GM18909 (cell line): ENCODE data around the gene MSLN.
"Not testable (repeated sequence)": the region's sequence is repeated elsewhere in the genome, so short reads cannot be mapped to it uniquely, and the experiment has no call there.

Source experiments
- ATAC-seq: cut with Tn5 transposase; IDR thresholded peaks from one replicate; pipeline ENCODE4 v1.9.1; 2021; ENCODE audit warnings: mild to moderate bottlenecking; ENCODE audit not compliant: unreplicated experiment, poor library complexity

The MSLN gene

GRCh38 chr16:770411-770810, 9.9 kb downstream of the MSLN start:
- no peak for ATAC-seq

DNA sequence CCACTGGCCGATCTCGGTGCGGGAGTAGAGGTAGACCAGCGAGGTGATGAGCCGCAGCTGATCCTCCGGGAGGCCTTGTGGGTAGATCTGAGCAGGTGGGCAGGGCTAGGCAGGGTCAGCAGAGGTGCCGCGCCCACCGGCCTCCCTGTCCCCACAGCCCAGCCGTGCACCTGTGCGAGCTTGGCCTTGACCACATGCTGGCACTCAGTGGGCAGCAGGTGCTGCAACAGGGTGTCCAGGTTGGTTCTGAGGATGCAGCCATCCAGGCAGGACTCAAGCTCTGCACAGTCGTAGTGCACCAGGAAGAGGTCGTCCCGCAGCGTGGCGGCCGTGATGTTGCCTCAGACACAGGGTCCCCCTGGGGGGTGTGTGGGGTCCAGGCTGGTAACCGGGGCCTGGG, 12.4 kb downstream of the MSLN start:
- ATAC-seq = no peak

- ATAC-seq = no peak
These were observed 13.8 kb downstream of the MSLN start for GRCh38 chr16:774086-775001.

GRCh38 chr16:775236-775796, 14.8 kb downstream of the MSLN start:
- no peak for ATAC-seq

- ATAC-seq = not testable (repeated sequence)
These were observed 15.8 kb downstream of the MSLN start for GRCh38 chr16:776298-776697.

GRCh38 chr16:776824-777223, 16.3 kb downstream of the MSLN start:
- no peak for ATAC-seq

- no peak for ATAC-seq
These were observed 17.3 kb downstream of the MSLN start for GRCh38 chr16:777826-778225.

GRCh38 chr16:778447-778846, 17.9 kb downstream of the MSLN start:
- no peak for ATAC-seq

DNA sequence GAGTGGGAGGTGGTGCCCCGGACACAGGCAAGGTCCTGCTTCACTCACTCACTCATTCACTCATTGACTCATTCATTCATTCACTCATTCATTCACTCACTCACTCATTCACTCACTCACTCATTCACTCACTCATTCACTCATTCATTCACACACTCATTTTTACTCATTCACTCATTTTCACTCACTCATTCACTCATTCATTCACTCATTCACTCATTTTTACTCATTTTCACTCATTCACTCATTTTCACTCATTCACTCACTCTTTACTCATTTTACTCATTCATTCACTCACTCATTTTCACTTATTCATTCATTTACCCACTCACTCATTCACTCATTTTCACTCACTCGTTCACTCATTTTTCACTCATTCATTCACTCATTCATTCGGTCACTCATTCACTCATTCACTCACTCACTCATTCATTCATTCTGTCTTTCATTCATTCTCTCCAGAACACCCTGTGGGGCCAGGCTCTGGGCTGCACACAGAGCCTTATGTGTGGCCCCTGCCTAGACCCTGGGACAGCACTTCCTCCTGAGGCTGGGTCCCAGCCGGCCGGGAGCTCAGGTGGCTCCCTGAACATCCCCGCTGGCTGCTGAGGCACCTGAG, 18.5 kb downstream of the MSLN start:
- no peak for ATAC-seq

GRCh38 chr16:779561-779960, 19.0 kb downstream of the MSLN start:
- no peak for ATAC-seq

DNA sequence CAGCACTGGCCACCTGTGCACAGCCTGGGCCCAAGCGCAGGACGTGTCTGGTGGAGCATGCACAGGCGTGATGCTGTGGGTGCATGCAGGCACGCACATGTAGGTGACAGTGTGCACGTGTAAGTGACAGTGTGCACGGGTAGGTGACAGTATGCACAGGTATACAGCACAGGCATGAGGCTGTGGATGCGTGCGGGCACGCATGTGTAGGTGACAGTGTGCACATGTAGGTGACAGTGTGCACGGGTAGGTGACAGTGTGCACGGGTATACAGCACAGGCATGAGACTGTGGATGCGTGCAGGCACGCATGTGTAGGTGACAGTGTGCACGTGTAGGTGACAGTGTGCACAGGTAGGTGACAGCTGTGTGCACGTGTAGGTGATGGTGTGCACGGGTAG, 19.8 kb downstream of the MSLN start:
- ATAC-seq = no peak

DNA sequence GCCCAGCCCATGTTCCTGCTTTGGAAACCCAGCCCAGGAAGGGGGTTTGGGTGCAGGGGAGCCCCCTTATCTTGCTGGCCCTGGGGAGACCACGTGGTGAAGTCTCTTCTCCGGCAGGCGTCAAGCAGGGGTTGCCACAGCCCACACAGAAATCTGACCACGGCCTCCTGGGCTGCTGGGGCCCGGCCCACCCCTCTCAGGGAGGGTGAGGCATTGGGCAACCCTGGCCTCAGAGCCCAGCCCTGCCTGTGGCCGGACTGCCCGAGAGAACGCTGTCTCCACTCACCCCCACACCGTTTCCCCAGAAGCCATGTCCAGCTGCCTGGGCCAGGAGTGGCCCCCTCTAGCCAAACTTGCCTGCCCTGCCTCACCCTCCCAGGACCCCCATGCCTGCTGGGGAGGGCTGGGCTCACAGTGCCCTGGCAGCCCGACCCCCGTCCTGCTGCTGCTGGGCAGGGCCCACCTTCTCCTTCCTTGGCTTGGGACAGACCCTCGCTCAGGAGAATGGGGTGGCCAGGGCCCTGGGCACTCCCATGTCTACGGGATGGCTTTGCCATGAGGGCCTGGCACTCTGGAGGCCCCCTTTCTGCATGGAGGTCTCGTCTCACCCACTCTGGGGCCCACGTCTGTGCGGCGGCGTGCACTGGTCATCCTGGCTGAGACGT, 20.9 kb downstream of the MSLN start:
- no peak for ATAC-seq

GRCh38 chr16:782258-782657, 21.7 kb downstream of the MSLN start:
- ATAC-seq = no peak

DNA sequence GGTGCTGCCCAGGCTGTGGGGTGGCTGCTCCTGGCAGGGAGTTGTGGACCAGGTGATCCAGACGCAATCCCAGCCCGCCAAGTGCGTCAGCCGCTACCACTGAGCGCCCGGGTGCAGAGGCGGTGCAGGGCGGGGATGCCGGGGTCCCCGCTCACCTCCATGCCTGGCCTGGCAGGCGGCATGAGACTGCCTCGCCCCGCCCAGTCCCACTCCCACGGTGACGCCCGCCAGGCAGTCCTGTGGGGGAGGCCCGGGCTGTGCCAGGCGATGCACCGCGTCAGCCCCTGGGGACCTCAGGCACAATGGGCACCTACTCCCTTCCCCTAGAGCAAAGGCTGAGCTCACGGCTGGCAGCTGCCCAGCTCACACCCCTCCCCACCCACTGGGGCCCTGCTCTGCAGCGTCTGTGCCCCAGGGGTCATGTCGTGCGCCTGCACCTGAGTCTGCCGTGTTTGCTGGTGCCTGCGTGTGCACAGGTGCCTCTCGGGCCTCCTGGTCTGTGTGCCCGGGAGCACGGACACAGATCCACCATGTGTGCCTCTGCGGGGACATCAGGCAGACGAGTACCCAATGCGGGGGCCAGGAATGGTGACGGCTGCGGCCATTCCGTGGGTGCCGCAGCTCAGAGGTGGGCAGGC, 22.4 kb downstream of the MSLN start:
- no peak for ATAC-seq

DNA sequence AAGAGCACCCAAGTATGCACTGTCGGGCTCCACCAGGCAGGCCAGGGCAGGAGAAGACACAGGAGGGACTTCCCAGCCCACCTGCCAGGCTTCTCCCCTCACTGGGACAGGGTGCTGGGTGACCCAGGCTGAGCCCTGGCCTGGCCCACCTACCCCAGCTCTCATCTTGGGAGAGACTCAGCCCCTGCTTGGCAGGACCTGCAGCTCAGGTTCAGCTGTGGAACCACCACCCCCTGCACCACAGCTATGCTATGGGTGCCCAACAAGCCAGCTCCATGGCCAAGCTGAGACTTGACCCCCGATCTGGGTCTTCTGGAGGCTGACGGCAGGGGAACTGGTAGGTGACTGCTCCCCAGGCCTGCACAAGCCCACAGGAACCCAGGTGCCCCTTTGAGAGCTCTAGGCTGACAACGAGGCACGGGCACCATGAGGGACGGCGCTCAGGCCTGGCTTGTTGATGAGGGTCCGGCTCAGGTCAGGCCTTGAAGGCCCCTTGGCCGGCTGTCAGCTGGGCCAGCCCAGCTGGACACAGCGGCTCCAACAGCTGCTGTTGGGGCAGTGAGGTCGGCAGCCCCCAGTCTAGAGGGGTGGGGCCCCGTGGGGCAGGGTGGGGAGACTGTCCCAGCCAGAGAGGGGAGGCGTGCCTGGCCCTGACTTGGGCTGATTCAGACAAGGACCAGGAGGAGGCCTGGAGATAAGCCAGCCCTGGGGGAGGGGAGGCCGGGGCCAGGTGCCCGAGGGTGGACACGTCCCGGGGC, 23.0 kb downstream of the MSLN start:
- ATAC-seq = no peak

- no peak for ATAC-seq
These were observed 23.9 kb downstream of the MSLN start for GRCh38 chr16:784431-784830.

DNA sequence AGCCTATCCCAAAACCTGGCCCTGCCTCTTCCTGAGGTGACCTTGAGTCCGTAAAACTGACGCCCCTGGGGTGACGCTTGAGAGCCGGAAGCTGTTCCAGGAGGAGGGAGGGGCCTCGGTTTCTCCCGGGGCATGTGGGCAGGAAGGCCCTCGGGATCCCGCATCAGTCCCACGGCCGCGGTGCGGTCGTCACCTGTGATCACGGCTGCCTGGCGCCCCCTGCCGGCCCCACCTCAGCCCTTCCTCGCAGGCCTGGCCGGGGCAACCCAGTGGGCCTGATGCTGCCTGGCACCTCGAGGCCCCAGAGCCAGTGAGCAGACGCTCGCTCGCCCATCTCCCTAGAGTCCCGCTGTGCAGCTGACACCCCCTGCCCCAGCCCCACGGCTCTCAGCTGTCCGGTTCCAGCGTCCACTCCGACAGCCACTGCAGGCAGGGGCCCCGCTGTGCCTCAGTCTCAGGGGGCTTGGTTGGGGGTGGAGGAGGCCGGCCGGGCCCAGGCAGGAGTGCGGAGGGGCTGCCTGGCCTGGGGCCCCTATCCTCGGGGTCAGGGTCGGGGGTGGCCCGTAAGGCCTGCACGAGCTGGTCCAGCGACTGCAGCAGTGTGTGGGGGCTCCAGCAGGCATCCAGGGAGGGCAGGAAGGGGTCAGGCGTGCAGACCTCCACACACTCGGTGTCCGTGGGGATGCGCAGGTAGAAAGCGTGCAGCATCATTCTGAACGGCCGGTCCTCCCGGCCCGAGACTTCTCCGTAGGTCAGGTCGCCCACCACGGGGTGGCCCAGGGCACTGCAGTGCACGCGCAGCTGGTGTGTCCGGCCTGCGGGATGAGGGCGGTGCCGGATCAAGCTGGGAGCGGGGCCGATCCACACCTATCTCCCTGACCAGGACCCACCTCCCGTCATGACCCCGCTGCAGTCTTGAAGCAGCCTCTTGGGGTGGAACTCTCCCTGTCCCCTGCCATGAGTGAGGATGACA, 25.3 kb downstream of the MSLN start:
- no peak for ATAC-seq

DNA sequence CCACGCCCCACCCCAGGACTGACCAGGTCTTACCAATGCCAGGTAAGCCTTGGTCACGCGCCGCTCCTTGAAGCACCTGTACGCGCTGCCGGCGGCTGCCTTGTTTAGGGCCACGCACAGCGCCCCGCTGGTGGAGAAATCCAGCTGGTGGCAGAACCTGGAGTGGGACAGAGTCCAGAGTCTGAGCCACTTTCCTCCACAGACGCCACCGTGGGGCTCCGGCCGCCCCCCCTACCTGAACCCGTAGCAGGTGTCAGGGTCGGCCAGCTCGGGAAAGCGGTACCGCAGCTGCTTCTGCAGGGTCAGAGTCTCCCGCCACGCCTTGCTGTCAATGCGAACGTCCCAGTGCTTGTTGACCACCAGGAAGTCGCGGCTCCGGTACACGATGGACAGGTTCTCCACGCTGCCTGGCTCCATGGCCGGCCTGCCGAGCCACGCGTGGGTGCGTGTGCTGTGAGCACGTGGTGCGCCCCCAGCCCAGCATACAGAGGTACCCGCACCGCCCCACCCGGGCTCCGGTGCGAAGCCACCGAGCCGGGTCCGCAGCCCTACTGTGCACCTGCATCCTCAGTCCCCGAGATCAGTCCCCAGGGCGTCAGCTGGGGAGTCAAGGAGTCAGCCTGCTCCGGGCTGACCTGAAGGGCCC, 26.9 kb downstream of the MSLN start:
- ATAC-seq = no peak
